GM21723 (cell line): ENCODE results near the gene NFATC1.

Experiments used
- ATAC-seq: cut with Tn5 transposase; IDR thresholded peaks from one replicate; pipeline ENCODE4 v1.9.1; 2021; ENCODE audit warnings: mild to moderate bottlenecking, moderate library complexity; ENCODE audit not compliant: unreplicated experiment

The NFATC1 gene

DNA sequence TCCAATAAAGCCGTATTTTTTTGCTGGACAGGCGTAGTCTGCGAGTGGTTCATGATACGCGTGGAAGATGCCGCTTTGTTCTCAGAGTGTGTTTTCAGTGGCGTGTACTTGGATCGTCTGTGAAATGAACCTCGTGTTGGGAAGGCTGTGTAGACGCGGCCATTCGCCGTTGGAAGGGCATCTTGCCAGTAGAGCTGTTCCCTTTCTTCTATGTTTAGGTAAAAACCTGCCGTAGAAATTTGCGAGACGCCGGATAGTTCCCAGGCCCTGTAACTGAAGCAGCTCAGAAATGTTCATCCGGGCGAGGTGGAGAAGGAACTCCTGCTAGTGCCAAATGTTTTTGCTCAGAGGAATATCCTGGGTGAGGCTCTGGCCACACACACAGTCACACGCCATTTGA, 133.6 kb downstream of the NFATC1 start:
- ATAC-seq = no peak

- no peak for ATAC-seq
Measured at GRCh38 chr18:79529991-79530390, 134.3 kb downstream of the NFATC1 start.

- ATAC-seq = no peak
Measured at GRCh38 chr18:79530821-79531220, 135.1 kb downstream of the NFATC1 start.

GRCh38 chr18:79531386-79531785, 135.7 kb downstream of the NFATC1 start:
- no peak for ATAC-seq

GRCh38 chr18:79531926-79532312, 136.2 kb downstream of the NFATC1 start:
- ATAC-seq = no peak

- no peak for ATAC-seq
Measured at GRCh38 chr18:79532313-79533007, 136.7 kb downstream of the NFATC1 start.

GRCh38 chr18:79533146-79533545, 137.4 kb downstream of the NFATC1 start:
- ATAC-seq = no peak

DNA sequence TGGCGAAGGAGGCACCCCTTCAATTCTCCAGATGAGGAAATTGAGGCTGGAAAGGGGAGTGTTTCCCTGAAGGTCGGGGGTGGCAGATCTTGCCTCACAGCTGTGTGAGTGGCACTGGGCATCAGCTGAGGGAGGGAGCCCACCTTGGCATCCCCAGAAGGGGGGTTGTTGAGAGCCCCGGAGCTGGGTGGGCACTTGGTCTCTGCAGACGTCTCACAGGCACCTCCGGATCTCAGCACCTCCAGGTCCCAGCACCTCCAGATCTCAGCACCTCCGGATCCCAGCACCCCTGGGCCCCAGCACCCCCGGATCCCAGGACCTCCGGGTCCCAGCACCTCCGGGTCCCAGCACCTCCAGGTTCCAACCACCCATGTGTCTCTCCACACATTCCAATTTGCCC, 137.9 kb downstream of the NFATC1 start:
- ATAC-seq = no peak

DNA sequence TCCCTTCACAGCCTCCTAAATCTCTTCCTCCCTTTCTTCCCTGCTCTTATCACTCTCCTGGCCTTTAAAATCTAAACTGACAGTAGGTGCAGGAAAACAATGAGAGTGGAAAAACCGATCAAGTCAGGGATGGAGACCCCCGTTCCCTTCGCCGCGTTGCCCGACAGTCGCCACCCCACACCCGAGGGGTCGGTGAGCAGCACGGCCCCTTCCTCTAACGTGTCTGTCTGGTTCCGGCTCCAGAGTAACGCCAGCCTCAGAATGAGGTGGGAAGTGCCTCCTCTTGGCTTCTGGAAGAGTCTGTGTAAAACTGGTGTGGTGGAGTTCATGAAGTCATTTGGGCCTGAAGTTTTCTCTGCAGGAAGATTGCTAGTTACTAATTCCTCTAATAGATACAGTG, 138.6 kb downstream of the NFATC1 start:
- ATAC-seq = no peak

DNA sequence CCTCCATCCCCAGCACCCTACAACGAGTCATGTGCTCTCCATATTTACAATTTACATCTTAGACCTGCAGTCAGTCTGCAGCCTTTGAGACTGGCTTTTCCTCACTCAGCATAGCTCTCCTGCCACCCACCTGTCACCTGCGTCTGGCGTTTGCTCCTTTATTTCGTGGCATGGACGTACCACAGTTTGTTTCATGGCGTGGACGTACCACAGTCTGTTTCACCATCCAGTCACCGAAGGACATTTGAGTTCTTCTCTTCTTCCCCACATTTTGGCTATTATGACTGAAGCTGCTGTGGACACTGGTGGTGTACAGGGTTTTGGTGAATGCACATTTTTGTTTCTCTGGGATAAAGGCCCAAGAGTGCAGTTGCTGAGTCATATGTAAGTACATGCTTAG, 142.0 kb downstream of the NFATC1 start:
- ATAC-seq = no peak

- no peak for ATAC-seq
Measured at GRCh38 chr18:79538635-79539034, 142.9 kb downstream of the NFATC1 start.

- no peak for ATAC-seq
Measured at GRCh38 chr18:79540161-79540903, 144.6 kb downstream of the NFATC1 start.

- ATAC-seq = no peak
Measured at GRCh38 chr18:79540904-79541282, 145.2 kb downstream of the NFATC1 start.

GRCh38 chr18:79542213-79542612, 146.5 kb downstream of the NFATC1 start:
- ATAC-seq = no peak

DNA sequence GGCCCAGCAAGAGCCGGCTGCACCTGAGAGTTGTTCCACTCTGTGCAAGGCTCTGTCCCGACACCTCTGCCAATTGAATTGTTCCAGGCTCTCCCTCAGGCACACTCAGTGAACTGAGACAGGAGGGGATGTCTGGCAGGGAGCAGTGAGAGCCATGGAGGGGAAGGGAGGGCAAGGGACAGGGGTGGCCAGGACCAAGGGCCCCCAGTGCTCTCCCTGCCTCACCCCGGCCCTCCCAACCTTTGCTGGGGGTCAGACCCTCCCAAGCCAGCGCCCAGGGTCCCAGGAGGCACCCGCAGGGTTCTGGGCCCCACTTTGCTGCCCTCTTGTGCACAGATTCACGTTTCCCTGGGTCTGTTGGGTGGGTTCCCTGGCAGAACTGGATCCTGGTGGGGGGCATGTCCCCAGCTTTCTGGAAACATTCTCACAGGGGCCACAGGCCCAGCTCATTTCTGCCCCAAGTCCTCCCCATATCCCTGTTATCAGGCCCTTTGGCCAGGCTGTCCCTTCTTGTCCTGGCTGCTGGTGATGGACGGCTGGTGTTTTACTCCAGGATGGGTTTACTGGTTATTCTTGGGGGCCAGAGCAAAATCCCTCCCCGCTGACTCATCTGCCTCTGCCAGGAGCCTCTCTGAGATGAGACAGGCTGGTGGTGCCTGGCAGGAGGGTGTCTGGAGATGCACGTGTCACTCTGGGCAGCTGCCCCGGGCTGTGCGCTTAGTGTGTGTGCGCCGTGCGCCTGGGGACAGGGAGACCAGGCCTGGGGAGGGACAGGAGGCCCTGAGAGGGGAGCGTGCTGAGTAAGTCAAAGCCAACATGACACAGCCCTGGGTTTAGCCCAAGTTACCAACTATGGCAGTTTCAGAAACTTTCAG, 147.4 kb downstream of the NFATC1 start:
- no peak for ATAC-seq

GRCh38 chr18:79543861-79544385, 148.2 kb downstream of the NFATC1 start:
- no peak for ATAC-seq

GRCh38 chr18:79544386-79544963, 148.7 kb downstream of the NFATC1 start:
- no peak for ATAC-seq

GRCh38 chr18:79545255-79545654, 149.5 kb downstream of the NFATC1 start:
- no peak for ATAC-seq

DNA sequence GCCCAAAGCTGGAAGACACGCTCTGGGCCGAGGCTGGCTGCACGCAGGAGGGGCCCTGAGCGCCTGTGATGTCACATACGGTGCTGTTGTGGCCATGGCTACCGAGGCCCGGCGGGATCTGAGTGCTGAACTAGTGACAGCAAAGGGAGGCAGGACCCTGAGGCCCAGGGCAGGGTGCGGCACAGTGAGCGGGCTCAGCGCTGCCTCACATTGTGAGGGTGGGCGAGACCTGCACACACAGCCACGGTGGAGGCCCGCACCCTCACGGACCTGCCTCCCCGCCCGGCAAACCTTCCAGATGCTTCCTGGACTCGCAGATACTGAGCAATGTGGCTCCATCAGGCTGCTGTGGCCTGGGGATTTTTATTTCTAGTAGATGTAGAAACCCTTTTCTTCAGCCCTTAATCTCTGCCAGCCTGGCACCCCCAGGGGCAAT, 150.0 kb downstream of the NFATC1 start:
- no peak for ATAC-seq

- ATAC-seq = no peak
Measured at GRCh38 chr18:79546781-79547272, 151.1 kb downstream of the NFATC1 start.
